Subcutaneous abdominal adipose tissue (tissue), 5 donors: ENCODE results near the gene CLEC2A.
"Not testable (repeated sequence)": the region's sequence is repeated elsewhere in the genome, so short reads cannot be mapped to it uniquely, and the experiment has no call there.

Source experiments
- H3K27ac ChIP-seq: one replicate; pipeline ENCODE4 v1.7.0; 2013; ENCODE audit warnings: low read depth, mild to moderate bottlenecking, inconsistent platforms, low read length, moderate library complexity
- H3K27me3 ChIP-seq, 5 donors: one replicate each; pipeline ENCODE4 v1.7.0; 2013; ENCODE audit warnings: low read length in 5 of 5, inconsistent platforms in 1 of 5; ENCODE audit not compliant: control insufficient read depth in 5 of 5, insufficient read depth in 4 of 5
- H3K36me3 ChIP-seq, 5 donors: one replicate each; pipeline ENCODE4 v1.7.0; 2013; ENCODE audit warnings: low read length in 5 of 5; ENCODE audit not compliant: control insufficient read depth in 5 of 5, insufficient read depth in 5 of 5
- H3K4me1 ChIP-seq, 5 donors: one replicate each; pipeline ENCODE4 v1.7.0; 2013; ENCODE audit warnings: low read length in 5 of 5, mild to moderate bottlenecking in 3 of 5, moderate library complexity in 1 of 5; ENCODE audit not compliant: control insufficient read depth in 5 of 5, insufficient read depth in 5 of 5
- H3K4me3 ChIP-seq, 5 donors: one replicate each; pipeline ENCODE4 v1.7.0; 2013; ENCODE audit warnings: low read length in 5 of 5, low read depth in 1 of 5
- H3K9ac ChIP-seq, 5 donors: one replicate each; pipeline ENCODE4 v1.7.0; 2013; ENCODE audit warnings: low read length in 5 of 5, mild to moderate bottlenecking in 4 of 5, moderate library complexity in 3 of 5
- H3K9me3 ChIP-seq, 5 donors: one replicate each; pipeline ENCODE4 v1.7.0; 2013; ENCODE audit warnings: low read length in 5 of 5; ENCODE audit not compliant: control insufficient read depth in 5 of 5
- donor health status: healthy.
- donor health status: healthy.
- donor health status: healthy.
- donor health status: healthy.
- donor health status: healthy.

Gene CLEC2A

GRCh38 chr12:9960590-9960989, 28.4 kb upstream of the CLEC2A start:
- Histone ChIP-seq H3K4me1 (no peaks in the 10 kb centered on the region), H3K36me3 (no peaks in the 10 kb centered on the region), H3K27ac (no peak overlapping the region), H3K4me3 (no peak overlapping the region), H3K27me3 (no peaks in the 10 kb centered on the region), H3K9me3 (no peaks in the 10 kb centered on the region), H3K9ac (no peak overlapping the region)

GRCh38 chr12:9957834-9958233, 25.7 kb upstream of the CLEC2A start:
- Histone ChIP-seq H3K4me1 (no peaks in the 10 kb centered on the region), H3K9me3 (no peaks in the 10 kb centered on the region), H3K36me3 (no peaks in the 10 kb centered on the region), H3K4me3 (no peak overlapping the region), H3K27ac (no peak overlapping the region), H3K9ac (no peak overlapping the region), H3K27me3 (no peaks in the 10 kb centered on the region)

- H3K4me1 ChIP-seq, H3K27ac ChIP-seq: not testable (repeated sequence)
These were observed 21.0 kb upstream of the CLEC2A start for GRCh38 chr12:9952954-9953729.

GRCh38 chr12:9951026-9951675, 19.0 kb upstream of the CLEC2A start:
- Histone ChIP-seq H3K9me3 (no peaks in the 10 kb centered on the region), H3K27me3 (no peaks in the 10 kb centered on the region), H3K4me1 (peaks cover 0 to 6% (median 0%) of the 10 kb centered on the region in 5 donors), H3K36me3 (no peaks in the 10 kb centered on the region), H3K4me3 (no peak overlapping the region), H3K27ac (no peak overlapping the region), H3K9ac (no peak overlapping the region)

More at GRCh38 chr12:9952954-9953729, 21.0 kb upstream of the CLEC2A start:
- H3K36me3 ChIP-seq, H3K9me3 ChIP-seq, H3K9ac ChIP-seq, H3K4me3 ChIP-seq, H3K27me3 ChIP-seq: not testable (repeated sequence)

- no peak overlapping the region for H3K4me3 ChIP-seq
- H3K36me3 ChIP-seq: no peaks in the 10 kb centered on the region
- peaks cover 0 to 6% (median 0%) of the 10 kb centered on the region in 5 donors for H3K4me1 ChIP-seq
- no peaks in the 10 kb centered on the region for H3K9me3 ChIP-seq
- no peak overlapping the region for H3K27ac ChIP-seq
- no peak overlapping the region for H3K9ac ChIP-seq
- no peaks in the 10 kb centered on the region for H3K27me3 ChIP-seq
These were observed 16.6 kb upstream of the CLEC2A start for GRCh38 chr12:9948606-9949296.

GRCh38 chr12:9947674-9948073, 15.5 kb upstream of the CLEC2A start:
- Histone ChIP-seq H3K36me3 (no peaks in the 10 kb centered on the region), H3K27ac (no peak overlapping the region), H3K9me3 (no peaks in the 10 kb centered on the region), H3K27me3 (peaks cover 0 to 4% (median 2%) of the 10 kb centered on the region in 5 donors), H3K4me1 (peaks cover 0 to 10% (median 0%) of the 10 kb centered on the region in 5 donors), H3K4me3 (no peak overlapping the region), H3K9ac (no peak overlapping the region)

- Histone ChIP-seq H3K4me3 (no peak overlapping the region), H3K9ac (no peak overlapping the region), H3K27ac (no peak overlapping the region), H3K9me3 (no peaks in the 10 kb centered on the region), H3K4me1 (peaks cover 0 to 4% (median 0%) of the 10 kb centered on the region in 5 donors), H3K27me3 (peaks cover 0 to 4% (median 2%) of the 10 kb centered on the region in 5 donors), H3K36me3 (no peaks in the 10 kb centered on the region)
These were observed 12.2 kb upstream of the CLEC2A start for GRCh38 chr12:9944391-9944790.

GRCh38 chr12:9943240-9943639, 11.1 kb upstream of the CLEC2A start:
- no peak overlapping the region for H3K9ac ChIP-seq
- H3K9me3 ChIP-seq: no peaks in the 10 kb centered on the region
- H3K27me3 ChIP-seq: peaks cover 0 to 4% (median 2%) of the 10 kb centered on the region in 5 donors
- H3K27ac ChIP-seq: no peak overlapping the region
- H3K4me1 ChIP-seq: peaks cover 0 to 4% (median 0%) of the 10 kb centered on the region in 5 donors
- H3K4me3 ChIP-seq: peak overlapping the region in 1 of 5 donors; percentile 10
- H3K36me3 ChIP-seq: no peaks in the 10 kb centered on the region

GRCh38 chr12:9941838-9942237, 9.7 kb upstream of the CLEC2A start:
- H3K9me3 ChIP-seq: no peaks in the 10 kb centered on the region
- peaks cover 0 to 4% (median 0%) of the 10 kb centered on the region in 5 donors for H3K4me1 ChIP-seq
- H3K9ac ChIP-seq: no peak overlapping the region
- H3K27me3 ChIP-seq: peaks cover 0 to 4% (median 2%) of the 10 kb centered on the region in 5 donors
- no peaks in the 10 kb centered on the region for H3K36me3 ChIP-seq
- H3K4me3 ChIP-seq: no peak overlapping the region
- no peak overlapping the region for H3K27ac ChIP-seq

- Histone ChIP-seq H3K27ac (no peak overlapping the region), H3K36me3 (no peaks in the 10 kb centered on the region), H3K9me3 (no peaks in the 10 kb centered on the region), H3K4me1 (peaks cover 0 to 4% (median 0%) of the 10 kb centered on the region in 5 donors), H3K9ac (no peak overlapping the region), H3K4me3 (no peak overlapping the region), H3K27me3 (peaks cover 0 to 4% (median 2%) of the 10 kb centered on the region in 5 donors)
These were observed 8.2 kb upstream of the CLEC2A start for GRCh38 chr12:9940375-9940774.
